ENCODE results near the gene LRCH1.

LRCH1 gene

DNA sequence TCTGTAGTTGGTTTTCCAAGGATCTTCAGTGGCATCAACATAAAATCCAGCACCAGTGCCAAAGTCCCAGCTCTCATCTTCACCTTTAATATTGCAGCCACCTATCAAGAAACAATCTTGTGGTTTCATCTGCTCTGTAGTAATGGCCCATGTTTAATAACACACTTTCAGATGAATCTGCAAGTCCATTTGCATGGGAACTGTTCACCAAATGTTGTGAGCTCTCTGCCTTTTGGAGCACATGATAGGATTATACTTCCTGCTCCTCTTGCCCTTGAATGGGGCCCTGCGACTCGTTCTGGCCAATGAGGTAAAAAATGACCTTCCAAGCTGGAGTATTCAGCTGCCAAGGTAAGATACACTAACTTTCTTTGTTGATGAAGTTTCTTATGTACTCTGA is 229.7 kb downstream of the LRCH1 start:
- no peak for TF ChIP-seq GABPA (IDR thresholded peaks at IDR 0.05; ENCODE audit: low read depth)
- TF ChIP-seq POLR2AphosphoS5 (IDR thresholded peaks at IDR 0.05; ENCODE audit: low read depth), result no peak
- TF ChIP-seq, protein P1, sequence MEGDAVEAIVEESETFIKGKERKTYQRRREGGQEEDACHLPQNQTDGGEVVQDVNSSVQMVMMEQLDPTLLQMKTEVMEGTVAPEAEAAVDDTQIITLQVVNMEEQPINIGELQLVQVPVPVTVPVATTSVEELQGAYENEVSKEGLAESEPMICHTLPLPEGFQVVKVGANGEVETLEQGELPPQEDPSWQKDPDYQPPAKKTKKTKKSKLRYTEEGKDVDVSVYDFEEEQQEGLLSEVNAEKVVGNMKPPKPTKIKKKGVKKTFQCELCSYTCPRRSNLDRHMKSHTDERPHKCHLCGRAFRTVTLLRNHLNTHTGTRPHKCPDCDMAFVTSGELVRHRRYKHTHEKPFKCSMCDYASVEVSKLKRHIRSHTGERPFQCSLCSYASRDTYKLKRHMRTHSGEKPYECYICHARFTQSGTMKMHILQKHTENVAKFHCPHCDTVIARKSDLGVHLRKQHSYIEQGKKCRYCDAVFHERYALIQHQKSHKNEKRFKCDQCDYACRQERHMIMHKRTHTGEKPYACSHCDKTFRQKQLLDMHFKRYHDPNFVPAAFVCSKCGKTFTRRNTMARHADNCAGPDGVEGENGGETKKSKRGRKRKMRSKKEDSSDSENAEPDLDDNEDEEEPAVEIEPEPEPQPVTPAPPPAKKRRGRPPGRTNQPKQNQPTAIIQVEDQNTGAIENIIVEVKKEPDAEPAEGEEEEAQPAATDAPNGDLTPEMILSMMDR (IDR thresholded peaks at IDR 0.05; ENCODE audit: insufficient read depth, low read length), result no peak
- TF ChIP-seq, protein P2, sequence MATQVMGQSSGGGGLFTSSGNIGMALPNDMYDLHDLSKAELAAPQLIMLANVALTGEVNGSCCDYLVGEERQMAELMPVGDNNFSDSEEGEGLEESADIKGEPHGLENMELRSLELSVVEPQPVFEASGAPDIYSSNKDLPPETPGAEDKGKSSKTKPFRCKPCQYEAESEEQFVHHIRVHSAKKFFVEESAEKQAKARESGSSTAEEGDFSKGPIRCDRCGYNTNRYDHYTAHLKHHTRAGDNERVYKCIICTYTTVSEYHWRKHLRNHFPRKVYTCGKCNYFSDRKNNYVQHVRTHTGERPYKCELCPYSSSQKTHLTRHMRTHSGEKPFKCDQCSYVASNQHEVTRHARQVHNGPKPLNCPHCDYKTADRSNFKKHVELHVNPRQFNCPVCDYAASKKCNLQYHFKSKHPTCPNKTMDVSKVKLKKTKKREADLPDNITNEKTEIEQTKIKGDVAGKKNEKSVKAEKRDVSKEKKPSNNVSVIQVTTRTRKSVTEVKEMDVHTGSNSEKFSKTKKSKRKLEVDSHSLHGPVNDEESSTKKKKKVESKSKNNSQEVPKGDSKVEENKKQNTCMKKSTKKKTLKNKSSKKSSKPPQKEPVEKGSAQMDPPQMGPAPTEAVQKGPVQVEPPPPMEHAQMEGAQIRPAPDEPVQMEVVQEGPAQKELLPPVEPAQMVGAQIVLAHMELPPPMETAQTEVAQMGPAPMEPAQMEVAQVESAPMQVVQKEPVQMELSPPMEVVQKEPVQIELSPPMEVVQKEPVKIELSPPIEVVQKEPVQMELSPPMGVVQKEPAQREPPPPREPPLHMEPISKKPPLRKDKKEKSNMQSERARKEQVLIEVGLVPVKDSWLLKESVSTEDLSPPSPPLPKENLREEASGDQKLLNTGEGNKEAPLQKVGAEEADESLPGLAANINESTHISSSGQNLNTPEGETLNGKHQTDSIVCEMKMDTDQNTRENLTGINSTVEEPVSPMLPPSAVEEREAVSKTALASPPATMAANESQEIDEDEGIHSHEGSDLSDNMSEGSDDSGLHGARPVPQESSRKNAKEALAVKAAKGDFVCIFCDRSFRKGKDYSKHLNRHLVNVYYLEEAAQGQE (IDR thresholded peaks at IDR 0.05; ENCODE audit: insufficient replicate concordance, low read depth), result no peak
- TF ChIP-seq SPI1 (IDR thresholded peaks at IDR 0.05; ENCODE audit: borderline replicate concordance, low read depth), result no peak
- Histone ChIP-seq H3K4me3 (replicated peaks; ENCODE audit: insufficient read depth, low read length) (no peak overlapping the region), H3K27me3 (ENCODE audit: insufficient read depth, poor library complexity, severe bottlenecking) (no peaks in the 10 kb centered on the region), H3K27ac (replicated peaks) (no peak overlapping the region)
- no peak for DNase-seq (ENCODE audit: low read depth in 1 of 2, low spot score in 1 of 2)

DNA sequence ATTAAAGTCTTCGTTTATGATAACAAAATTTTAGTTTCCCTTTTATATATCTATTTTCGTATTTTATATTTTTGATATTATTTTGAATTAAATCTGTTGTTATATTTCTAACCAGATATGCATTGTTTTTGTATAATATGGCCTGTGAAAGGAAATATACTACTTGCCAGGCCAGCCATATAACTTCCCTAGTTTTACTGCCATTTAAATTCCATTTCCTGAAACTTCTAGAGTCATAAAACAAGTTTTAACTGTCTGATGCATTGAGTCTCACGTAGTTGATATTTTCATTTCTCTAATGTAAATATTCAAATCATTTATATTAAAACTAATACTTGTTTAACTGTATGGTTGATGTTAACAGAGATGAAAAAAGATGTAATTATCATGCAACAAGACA is 230.5 kb downstream of the LRCH1 start:
- TF ChIP-seq, protein P2 (IDR thresholded peaks at IDR 0.05; ENCODE audit: insufficient replicate concordance, low read depth), result no peak
- TF ChIP-seq, protein P1 (IDR thresholded peaks at IDR 0.05; ENCODE audit: insufficient read depth, low read length), result no peak
- TF ChIP-seq SPI1 (IDR thresholded peaks at IDR 0.05; ENCODE audit: borderline replicate concordance, low read depth) (no peak), POLR2AphosphoS5 (IDR thresholded peaks at IDR 0.05; ENCODE audit: low read depth) (no peak), GABPA (IDR thresholded peaks at IDR 0.05; ENCODE audit: low read depth) (no peak)
- Histone ChIP-seq H3K27ac (replicated peaks) (no peak overlapping the region), H3K27me3 (ENCODE audit: insufficient read depth, poor library complexity, severe bottlenecking) (no peaks in the 10 kb centered on the region), H3K4me3 (replicated peaks; ENCODE audit: insufficient read depth, low read length) (no peak overlapping the region)
- DNase-seq (ENCODE audit: low read depth in 1 of 2, low spot score in 1 of 2), result no peak

DNA sequence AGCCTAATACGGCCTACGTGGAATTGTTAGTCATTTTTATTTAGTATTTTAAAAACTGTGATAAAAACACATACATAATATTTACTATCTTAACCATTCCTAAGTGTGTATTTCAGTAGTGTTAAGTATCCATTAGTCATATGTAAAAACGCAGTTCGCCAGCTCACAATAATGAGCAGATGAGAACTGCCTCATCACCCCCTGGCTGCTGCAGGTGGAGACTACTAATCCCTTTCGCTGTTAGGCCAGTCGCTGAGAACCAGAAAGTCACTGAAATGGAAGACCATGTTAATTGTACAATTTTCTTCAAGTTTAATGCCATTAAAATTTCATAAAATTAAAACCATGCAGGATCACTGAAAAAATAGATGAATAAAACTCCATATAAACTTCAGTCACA is 242.4 kb downstream of the LRCH1 start:
- Histone ChIP-seq H3K27ac (replicated peaks) (no peak overlapping the region), H3K4me3 (replicated peaks; ENCODE audit: insufficient read depth, low read length) (no peak overlapping the region), H3K27me3 (ENCODE audit: insufficient read depth, poor library complexity, severe bottlenecking) (no peaks in the 10 kb centered on the region)
- DNase-seq (ENCODE audit: low read depth in 1 of 2, low spot score in 1 of 2), result no peak
- no peak for TF ChIP-seq POLR2AphosphoS5 (IDR thresholded peaks at IDR 0.05; ENCODE audit: low read depth)
- TF ChIP-seq SPI1 (IDR thresholded peaks at IDR 0.05; ENCODE audit: borderline replicate concordance, low read depth), result no peak
- no peak for TF ChIP-seq GABPA (IDR thresholded peaks at IDR 0.05; ENCODE audit: low read depth)

DNA sequence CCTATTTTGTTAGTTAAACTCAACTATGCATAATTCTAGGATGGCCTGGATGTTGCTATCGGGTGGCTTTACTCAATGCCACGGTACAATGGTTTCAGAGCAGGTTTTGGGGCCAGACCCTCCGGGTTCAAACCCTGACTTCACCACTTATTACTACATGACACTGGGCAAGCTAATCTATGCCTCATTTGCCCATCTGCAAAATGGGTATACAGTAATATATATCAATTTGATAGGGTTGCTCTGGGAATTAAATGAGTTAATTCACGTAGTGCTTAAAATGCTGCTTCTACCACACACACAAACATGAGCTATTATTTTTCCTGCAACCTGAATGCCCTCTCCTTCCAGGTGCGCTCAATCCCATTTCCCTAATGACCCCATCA is 243.2 kb downstream of the LRCH1 start:
- H3K4me3 ChIP-seq (replicated peaks; ENCODE audit: insufficient read depth, low read length), result peak overlapping the region; percentile 92
- peak overlapping the region; percentile 90 for H3K27ac ChIP-seq (replicated peaks)
- H3K27me3 ChIP-seq (ENCODE audit: insufficient read depth, poor library complexity, severe bottlenecking), result no peaks in the 10 kb centered on the region
- DNase-seq (ENCODE audit: low read depth in 1 of 2, low spot score in 1 of 2), result no peak
- TF ChIP-seq GABPA (IDR thresholded peaks at IDR 0.05; ENCODE audit: low read depth) (no peak), POLR2AphosphoS5 (IDR thresholded peaks at IDR 0.05; ENCODE audit: low read depth) (no peak), SPI1 (IDR thresholded peaks at IDR 0.05; ENCODE audit: borderline replicate concordance, low read depth) (no peak)
- TF ChIP-seq, protein P2 (IDR thresholded peaks at IDR 0.05; ENCODE audit: insufficient replicate concordance, low read depth), result no peak
- TF ChIP-seq, protein P1 (IDR thresholded peaks at IDR 0.05; ENCODE audit: insufficient read depth, low read length), result no peak

Data from HL-60 (cell line).